Coronary artery (tissue), 2 donors: ENCODE results near the gene PPP1R12B.

Experiments used
- DNase-seq: peaks from one replicate; pipeline ENCODE4 v3.0.0-alpha.2; 2017; ENCODE audit warnings: low spot score
- H3K27ac ChIP-seq, 2 donors: fragments of 200-600 bp; sonication (generic); one replicate each; pipeline ENCODE4 v1.5.1; 2016 to 2019
- H3K4me3 ChIP-seq: fragments of 200-600 bp; sonication (generic); 2 replicates; pipeline ENCODE4 v1.5.1; 2016; ENCODE audit warnings: mild to moderate bottlenecking, moderate library complexity
- TF ChIP-seq, protein P1 (sequence below): fragments of 200-600 bp; sonication (generic); IDR thresholded peaks from one replicate; pipeline ENCODE4 v1.5.1; 2019; ENCODE audit warnings: antibody characterized with exemption

PPP1R12B gene

DNA sequence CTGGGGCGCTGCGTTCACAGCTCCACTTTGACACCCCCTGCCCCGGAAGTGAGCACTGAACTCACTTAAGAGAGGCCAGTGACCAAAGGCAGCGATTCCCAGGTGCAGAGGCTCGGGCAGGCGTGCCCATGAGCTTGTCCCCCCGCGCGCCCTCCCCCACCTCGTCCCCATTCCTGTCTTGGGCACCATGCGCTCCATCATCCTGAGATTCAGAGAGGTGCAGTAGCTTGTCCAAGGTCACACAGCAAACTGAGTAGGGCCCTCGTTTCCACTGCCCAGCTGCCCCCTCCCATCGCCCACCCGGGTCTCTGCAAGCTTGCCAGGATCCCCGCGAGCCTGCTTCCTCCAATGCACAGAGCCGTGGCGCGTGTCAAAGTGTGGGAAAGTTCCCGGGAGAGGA is 293.7 kb downstream of the PPP1R12B start:
- Histone ChIP-seq H3K27ac (no peak overlapping the region), H3K4me3 (peak overlapping the region; percentile 70)
- no peak for DNase-seq
- TF ChIP-seq, protein P1, sequence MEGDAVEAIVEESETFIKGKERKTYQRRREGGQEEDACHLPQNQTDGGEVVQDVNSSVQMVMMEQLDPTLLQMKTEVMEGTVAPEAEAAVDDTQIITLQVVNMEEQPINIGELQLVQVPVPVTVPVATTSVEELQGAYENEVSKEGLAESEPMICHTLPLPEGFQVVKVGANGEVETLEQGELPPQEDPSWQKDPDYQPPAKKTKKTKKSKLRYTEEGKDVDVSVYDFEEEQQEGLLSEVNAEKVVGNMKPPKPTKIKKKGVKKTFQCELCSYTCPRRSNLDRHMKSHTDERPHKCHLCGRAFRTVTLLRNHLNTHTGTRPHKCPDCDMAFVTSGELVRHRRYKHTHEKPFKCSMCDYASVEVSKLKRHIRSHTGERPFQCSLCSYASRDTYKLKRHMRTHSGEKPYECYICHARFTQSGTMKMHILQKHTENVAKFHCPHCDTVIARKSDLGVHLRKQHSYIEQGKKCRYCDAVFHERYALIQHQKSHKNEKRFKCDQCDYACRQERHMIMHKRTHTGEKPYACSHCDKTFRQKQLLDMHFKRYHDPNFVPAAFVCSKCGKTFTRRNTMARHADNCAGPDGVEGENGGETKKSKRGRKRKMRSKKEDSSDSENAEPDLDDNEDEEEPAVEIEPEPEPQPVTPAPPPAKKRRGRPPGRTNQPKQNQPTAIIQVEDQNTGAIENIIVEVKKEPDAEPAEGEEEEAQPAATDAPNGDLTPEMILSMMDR = no peak
